Ecto neural progenitor cell (in vitro differentiated cells): Measurements from ENCODE around the gene TNS3.

Experiments used
- DNase-seq: peaks from one replicate; pipeline ENCODE4 v3.0.0-alpha.2; 2018; ENCODE audit warnings: low spot score

TNS3 gene

GRCh38 chr7:47505312-47506007 is 76.5 kb downstream of the TNS3 start:
- no peak for DNase-seq

GRCh38 chr7:47504551-47505311 is 77.2 kb downstream of the TNS3 start:
- DNase-seq = no peak

GRCh38 chr7:47503281-47503680 is 78.6 kb downstream of the TNS3 start:
- DNase-seq = no peak

- no peak for DNase-seq
Observed at GRCh38 chr7:47502240-47502877, 79.6 kb downstream of the TNS3 start.

- DNase-seq = no peak
Observed at GRCh38 chr7:47501406-47501805, 80.5 kb downstream of the TNS3 start.

- DNase-seq = no peak
Observed at GRCh38 chr7:47500103-47500563, 81.8 kb downstream of the TNS3 start.

- DNase-seq = no peak
Observed at GRCh38 chr7:47498229-47499056, 83.5 kb downstream of the TNS3 start.

- no peak for DNase-seq
Observed at GRCh38 chr7:47497367-47498096, 84.4 kb downstream of the TNS3 start.

GRCh38 chr7:47496666-47497065 is 85.2 kb downstream of the TNS3 start:
- no peak for DNase-seq

GRCh38 chr7:47496056-47496665 is 85.8 kb downstream of the TNS3 start:
- DNase-seq = no peak

GRCh38 chr7:47493976-47494911 is 87.7 kb downstream of the TNS3 start:
- DNase-seq = no peak

- no peak for DNase-seq
Observed at GRCh38 chr7:47492716-47493325, 89.1 kb downstream of the TNS3 start.

GRCh38 chr7:47490501-47491265 is 91.2 kb downstream of the TNS3 start:
- no peak for DNase-seq

- no peak for DNase-seq
Observed at GRCh38 chr7:47489624-47490023, 92.3 kb downstream of the TNS3 start.

GRCh38 chr7:47488969-47489342 is 93.0 kb downstream of the TNS3 start:
- DNase-seq = peak; percentile 79

GRCh38 chr7:47488201-47488968 is 93.5 kb downstream of the TNS3 start:
- no peak for DNase-seq

- DNase-seq = no peak
Observed at GRCh38 chr7:47485640-47486435, 96.1 kb downstream of the TNS3 start.
